T-helper 2 cell treated with Interferon-gamma antibody and Interleukin-4, amounts not matched to agents 100 ng/mL and 5 ng/mL, for 36 hours (primary cell): ENCODE results near the gene TSNAXIP1. TPM values are rescaled to one million over a fixed set of nuclear protein-coding genes. Genes with fewer than 3 reads are reported as not detected.
"Not testable (repeated sequence)": the region's sequence is repeated elsewhere in the genome, so short reads cannot be mapped to it uniquely, and the experiment has no call there.

Experiments used
- intact Hi-C: fragments of 100-400 bp; cut with micrococcal nuclease; formaldehyde crosslinking; loops from one replicate; pipeline ENCODE4 v1.15.1; 2023
- total RNA-seq: library from RNA; stranded (reverse); gene quantifications from 2 replicates; pipeline ENCODE4 v1.2.3, GENCODE V29; 2022

The TSNAXIP1 gene
- total RNA-seq, 1 donor from 2014 or later, result 0.36 TPM

GRCh38 chr16:67857547-67858233, 51.0 kb downstream of the TSNAXIP1 start:
- intact Hi-C loops, result no loop called here

GRCh38 chr16:67858500-67858899, 51.8 kb downstream of the TSNAXIP1 start:
- intact Hi-C loops, result no loop called here

GRCh38 chr16:67860589-67861398, 54.1 kb downstream of the TSNAXIP1 start:
- intact Hi-C loops, result no loop called here

GRCh38 chr16:67861877-67862276, 55.2 kb downstream of the TSNAXIP1 start:
- intact Hi-C loops, result no loop called here

GRCh38 chr16:67862623-67863583, 56.2 kb downstream of the TSNAXIP1 start:
- intact Hi-C loops, result no loop called here

- intact Hi-C loops, result not testable (repeated sequence)
These were observed 57.4 kb downstream of the TSNAXIP1 start for GRCh38 chr16:67864044-67864443.

- intact Hi-C loops, result no loop called here
These were observed 57.9 kb downstream of the TSNAXIP1 start for GRCh38 chr16:67864594-67864993.

GRCh38 chr16:67865318-67865717, 58.6 kb downstream of the TSNAXIP1 start:
- intact Hi-C loops, result no loop called here

- intact Hi-C loops, result no loop called here
These were observed 61.6 kb downstream of the TSNAXIP1 start for GRCh38 chr16:67868290-67868689.

- intact Hi-C loops, result no loop called here
These were observed 63.0 kb downstream of the TSNAXIP1 start for GRCh38 chr16:67869653-67870052.

- intact Hi-C loops, result no loop called here
These were observed 64.6 kb downstream of the TSNAXIP1 start for GRCh38 chr16:67871256-67871655.

- intact Hi-C loops, result loop anchor here (2.0 kb wide), 2 partner anchors 25 to 65 kb away; partner anchors contain the start of genes CENPT, NUTF2, RANBP10 and TSNAXIP1
These were observed 65.5 kb downstream of the TSNAXIP1 start for GRCh38 chr16:67872131-67872630.

- intact Hi-C loops, result loop anchor here (2.0 kb wide), 2 partner anchors 26 to 66 kb away; partner anchors contain the start of genes CENPT, NUTF2, RANBP10 and TSNAXIP1
These were observed 66.1 kb downstream of the TSNAXIP1 start, which contains the start of gene EDC4 for GRCh38 chr16:67872631-67873434. TSS of gene EDC4 (plus strand) at chr16:67873052. CDS start at chr16:67873262, 210 bp downstream.

- intact Hi-C loops, result loop anchor here (2.0 kb wide), 2 partner anchors 27 to 67 kb away; partner anchors contain the start of genes CENPT, NUTF2, RANBP10 and TSNAXIP1
These were observed 67.0 kb downstream of the TSNAXIP1 start for GRCh38 chr16:67873435-67874370.

- intact Hi-C loops, result no loop called here
These were observed 67.7 kb downstream of the TSNAXIP1 start for GRCh38 chr16:67874372-67874771.

GRCh38 chr16:67877064-67877463, 70.4 kb downstream of the TSNAXIP1 start:
- intact Hi-C loops, result no loop called here
